PC-9 (cell line): ENCODE results near the gene IRX3. TPM values are rescaled to one million over a fixed set of nuclear protein-coding genes. Genes with fewer than 3 reads are reported as not detected.

Source experiments
- BruUV-seq: library from RNA; stranded (reverse); fragments of 400-500 nt; replicated peaks from 2 replicates; lab custom pipeline; 2021; lab: Mats Ljungman, UMichigan
- CTCF ChIA-PET: fragments of 300-600 bp; sonication (Branson Sonifier 250); formaldehyde crosslinking; loops from one replicate; lab custom pipeline; 2022; ENCODE audit warnings: antibody characterized with exemption; lab: Charles Lee
- POLR2A ChIA-PET: fragments of 300-600 bp; sonication (Branson Sonifier 250); formaldehyde crosslinking; loops from one replicate; lab custom pipeline; 2022; ENCODE audit warnings: antibody characterized with exemption; ENCODE audit not compliant: unreplicated experiment; lab: Charles Lee
- DNase-seq, 2 experiments: peaks; one replicate each; pipeline versions ENCODE4 v3.0.0 to v3.0.0-alpha.2; 2015 to 2022; ENCODE audit warnings: mixed read lengths in 1 of 2
- H2AFZ ChIP-seq: fragments of 200-600 bp; sonication (generic); 2 replicates; pipeline ENCODE4 v1.8.1; 2017; ENCODE audit warnings: antibody characterized with exemption
- H3F3A ChIP-seq: fragments of 200-600 bp; sonication (generic); 2 replicates; pipeline ENCODE4 v1.8.1; 2017; ENCODE audit warnings: antibody characterized with exemption, mild to moderate bottlenecking, low read depth; ENCODE audit not compliant: insufficient read depth
- H3K27ac ChIP-seq: fragments of 200-600 bp; sonication (generic); 2 replicates; pipeline ENCODE4 v1.6.1; 2016; ENCODE audit warnings: mixed run types
- H3K27me3 ChIP-seq: fragments of 200-600 bp; sonication (generic); 2 replicates; pipeline ENCODE4 v1.6.1; 2016; ENCODE audit warnings: low read depth, mixed run types; ENCODE audit not compliant: insufficient read depth
- H3K36me3 ChIP-seq: fragments of 200-600 bp; sonication (generic); 2 replicates; pipeline ENCODE4 v1.6.1; 2016; ENCODE audit warnings: low read depth, mixed run types
- H3K4me1 ChIP-seq: fragments of 200-600 bp; sonication (generic); replicated peaks from 2 replicates; pipeline ENCODE4 v1.6.1; 2016; ENCODE audit warnings: mixed run types; ENCODE audit not compliant: insufficient read depth
- H3K4me2 ChIP-seq: fragments of 200-600 bp; sonication (generic); 2 replicates; pipeline ENCODE4 v1.6.1; 2017; ENCODE audit warnings: mixed run types
- H3K4me3 ChIP-seq: fragments of 200-600 bp; sonication (generic); 2 replicates; pipeline ENCODE4 v1.6.1; 2016; ENCODE audit warnings: mixed run types
- H3K79me2 ChIP-seq: fragments of 200-600 bp; sonication (generic); 2 replicates; pipeline ENCODE4 v1.6.1; 2017; ENCODE audit warnings: low read depth, mixed run types
- H3K9me2 ChIP-seq: fragments of 200-600 bp; sonication (generic); 2 replicates; pipeline ENCODE4 v1.8.1; 2017; ENCODE audit warnings: mild to moderate bottlenecking; ENCODE audit not compliant: insufficient read depth
- H3K9me3 ChIP-seq: fragments of 200-600 bp; sonication (generic); 2 replicates; pipeline ENCODE4 v1.8.1; 2016; ENCODE audit warnings: low read depth; ENCODE audit not compliant: insufficient read depth
- H4K20me1 ChIP-seq: fragments of 200-600 bp; sonication (generic); 2 replicates; pipeline ENCODE4 v1.8.1; 2017; ENCODE audit not compliant: insufficient read depth
- EZH2 ChIP-seq: fragments of 200-600 bp; sonication (generic); IDR thresholded peaks from 2 replicates; pipeline ENCODE4 v1.8.0; 2017; ENCODE audit warnings: antibody characterized with exemption, low read depth
- intact Hi-C: fragments of 100-400 bp; cut with micrococcal nuclease; formaldehyde crosslinking; loops from one replicate; pipeline ENCODE4 v1.10.0; 2022; ENCODE audit not compliant: unreplicated experiment
- total RNA-seq: library from RNA; stranded (reverse); gene quantifications from 2 replicates; pipeline ENCODE4 v1.2.3, GENCODE V29; 2021
- TF ChIP-seq, protein P1 (sequence below): fragments of 200-600 bp; sonication (generic); conservative IDR thresholded peaks from 2 replicates; pipeline ENCODE4 v1.6.1; 2017; ENCODE audit warnings: mixed run types, antibody characterized with exemption, mild to moderate bottlenecking, moderate library complexity

IRX3 gene
- total RNA-seq, 1 experiment from 2014 or later: 13.1 TPM

DNA sequence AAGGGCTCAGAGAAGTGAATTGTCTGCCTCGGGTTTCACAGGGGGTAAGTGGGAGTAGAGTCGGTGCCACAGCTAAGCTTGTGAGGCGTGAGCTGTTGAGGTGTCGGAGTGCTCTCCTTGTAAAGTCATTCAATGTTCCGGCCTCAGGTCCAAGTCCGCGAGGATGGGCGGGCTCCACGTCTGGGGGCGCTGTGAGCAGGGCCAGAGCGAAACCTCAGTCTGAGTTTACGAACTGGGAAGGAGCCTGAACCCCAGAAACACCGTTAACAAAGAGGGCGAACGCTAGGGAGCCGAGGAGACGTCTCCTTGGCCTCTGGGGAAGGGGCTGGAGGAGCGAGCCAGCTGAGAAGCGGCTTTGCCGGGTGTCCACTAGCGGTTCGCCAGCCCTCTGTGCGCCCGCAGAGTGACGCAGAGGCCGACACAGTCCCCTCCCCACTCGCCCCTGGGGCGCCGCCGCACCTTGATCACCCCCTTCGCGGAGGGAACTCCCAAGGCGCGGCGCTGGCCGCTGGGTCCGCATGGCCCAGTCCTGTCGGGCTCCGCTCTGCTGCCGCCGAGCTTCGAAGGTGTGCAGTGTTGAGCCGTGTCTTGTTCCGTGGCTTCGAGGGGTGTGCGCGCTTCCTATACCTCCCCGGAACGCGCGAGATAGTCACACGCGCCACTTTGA is 4.9 kb downstream of the IRX3 start:
- POLR2A ChIA-PET: no interaction called here

GRCh38 chr16:54280751-54281150 is 5.8 kb downstream of the IRX3 start:
- H3K36me3 ChIP-seq: 0 out of 2 replicates have a peak, but pooled peaks cover 5% of the 10 kb centered on the region
- no peaks in the 10 kb centered on the region for H4K20me1 ChIP-seq
- peaks cover 34% of the 10 kb centered on the region for H3K79me2 ChIP-seq
- BruUV-seq: no TSS peak
- no peaks in the 10 kb centered on the region for H3K27me3 ChIP-seq
- POLR2A ChIA-PET: no interaction called here
- no peak overlapping the region for H3K4me2 ChIP-seq
- no peak for DNase-seq
- no peak overlapping the region for H3K4me3 ChIP-seq
- peaks cover 6% of the 10 kb centered on the region for H3K4me1 ChIP-seq
- peaks cover 21% of the 10 kb centered on the region; the same call in 1 of the 2 replicates for H3F3A ChIP-seq
- H3K9me2 ChIP-seq: no peaks in the 10 kb centered on the region
- CTCF ChIA-PET: interaction anchor here (0.6 kb wide), 1 partner anchor 752 kb away, joined by 3 read pairs; no protein-coding TSS in a partner anchor
- H3K27ac ChIP-seq: no peak overlapping the region
- H3K9me3 ChIP-seq: no peaks in the 10 kb centered on the region
- intact Hi-C loops: no loop called here
- TF ChIP-seq EZH2: no peak
- TF ChIP-seq, protein P1, sequence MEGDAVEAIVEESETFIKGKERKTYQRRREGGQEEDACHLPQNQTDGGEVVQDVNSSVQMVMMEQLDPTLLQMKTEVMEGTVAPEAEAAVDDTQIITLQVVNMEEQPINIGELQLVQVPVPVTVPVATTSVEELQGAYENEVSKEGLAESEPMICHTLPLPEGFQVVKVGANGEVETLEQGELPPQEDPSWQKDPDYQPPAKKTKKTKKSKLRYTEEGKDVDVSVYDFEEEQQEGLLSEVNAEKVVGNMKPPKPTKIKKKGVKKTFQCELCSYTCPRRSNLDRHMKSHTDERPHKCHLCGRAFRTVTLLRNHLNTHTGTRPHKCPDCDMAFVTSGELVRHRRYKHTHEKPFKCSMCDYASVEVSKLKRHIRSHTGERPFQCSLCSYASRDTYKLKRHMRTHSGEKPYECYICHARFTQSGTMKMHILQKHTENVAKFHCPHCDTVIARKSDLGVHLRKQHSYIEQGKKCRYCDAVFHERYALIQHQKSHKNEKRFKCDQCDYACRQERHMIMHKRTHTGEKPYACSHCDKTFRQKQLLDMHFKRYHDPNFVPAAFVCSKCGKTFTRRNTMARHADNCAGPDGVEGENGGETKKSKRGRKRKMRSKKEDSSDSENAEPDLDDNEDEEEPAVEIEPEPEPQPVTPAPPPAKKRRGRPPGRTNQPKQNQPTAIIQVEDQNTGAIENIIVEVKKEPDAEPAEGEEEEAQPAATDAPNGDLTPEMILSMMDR: no peak
- H2AFZ ChIP-seq: no peak overlapping the region

More for the DNA sequence above, 4.9 kb downstream of the IRX3 start:
- H3F3A ChIP-seq: peaks cover 25% of the 10 kb centered on the region; the same call in 1 of the 2 replicates
- TF ChIP-seq EZH2: no peak
- TF ChIP-seq, protein P1: no peak
- peaks cover 34% of the 10 kb centered on the region for H3K79me2 ChIP-seq
- no peaks in the 10 kb centered on the region for H4K20me1 ChIP-seq
- no peak overlapping the region for H3K4me3 ChIP-seq
- H3K27me3 ChIP-seq: no peaks in the 10 kb centered on the region
- 0 out of 2 replicates have a peak, but pooled peaks cover 5% of the 10 kb centered on the region for H3K36me3 ChIP-seq
- peaks cover 6% of the 10 kb centered on the region for H3K4me1 ChIP-seq
- H3K27ac ChIP-seq: no peak overlapping the region
- no peak for DNase-seq
- no peaks in the 10 kb centered on the region for H3K9me2 ChIP-seq
- no peak overlapping the region for H2AFZ ChIP-seq
- intact Hi-C loops: no loop called here
- BruUV-seq: no TSS peak
- CTCF ChIA-PET: interaction anchor here (0.6 kb wide), 1 partner anchor 751 kb away, joined by 3 read pairs; no protein-coding TSS in a partner anchor
- no peaks in the 10 kb centered on the region for H3K9me3 ChIP-seq
- no peak overlapping the region for H3K4me2 ChIP-seq

- no peak overlapping the region for H2AFZ ChIP-seq
- peaks cover 21% of the 10 kb centered on the region; the same call in 1 of the 2 replicates for H3F3A ChIP-seq
- H3K4me1 ChIP-seq: peaks cover 3% of the 10 kb centered on the region
- 0 out of 2 replicates have a peak, but pooled peaks cover 5% of the 10 kb centered on the region for H3K36me3 ChIP-seq
- no peak for DNase-seq
- H3K9me2 ChIP-seq: no peaks in the 10 kb centered on the region
- H4K20me1 ChIP-seq: no peaks in the 10 kb centered on the region
- ChIA-PET POLR2A (no interaction called here), CTCF (no interaction called here)
- BruUV-seq: no TSS peak
- no peaks in the 10 kb centered on the region for H3K27me3 ChIP-seq
- H3K79me2 ChIP-seq: peaks cover 7% of the 10 kb centered on the region
- no peak overlapping the region for H3K27ac ChIP-seq
- intact Hi-C loops: no loop called here
- H3K9me3 ChIP-seq: no peaks in the 10 kb centered on the region
- TF ChIP-seq EZH2: no peak
- TF ChIP-seq, protein P1: no peak
- H3K4me2 ChIP-seq: no peak overlapping the region
- no peak overlapping the region for H3K4me3 ChIP-seq
These were observed 8.5 kb downstream of the IRX3 start for GRCh38 chr16:54277845-54278703.
